Activated naive CD8-positive, alpha-beta T cell treated with anti-CD3 and anti-CD28 coated beads, Interleukin-2, amount 10 ng/mL, durations not matched to agents 7 days and 5 days (primary cell): Measurements from ENCODE around the gene UBTD2. TPM values are rescaled to one million over a fixed set of nuclear protein-coding genes. Genes with fewer than 3 reads are reported as not detected.
"Not testable (repeated sequence)": the region's sequence is repeated elsewhere in the genome, so short reads cannot be mapped to it uniquely, and the experiment has no call there.

Experiments
- ATAC-seq: fragments of 150-1000 bp; cut with Tn5 transposase; one replicate; pipeline ENCODE4 v1.10.0; 2021; ENCODE audit warnings: low read depth, moderate library complexity
- POLR2A ChIA-PET: fragments of 350-600 bp; sonication (Branson Sonifier 250); formaldehyde crosslinking; loops from one replicate; lab custom pipeline; 2021; ENCODE audit warnings: antibody characterized with exemption; lab: Charles Lee
- DNase-seq: peaks from one replicate; pipeline ENCODE4 v3.0.0; 2021
- H3K27ac Mint-ChIP-seq: one replicate; pipeline ENCODE4 v1.8.0; 2022; ENCODE audit warnings: mild to moderate bottlenecking, mixed read lengths
- H3K27me3 Mint-ChIP-seq: one replicate; pipeline ENCODE4 v1.8.0; 2022; ENCODE audit warnings: mild to moderate bottlenecking, moderate library complexity, mixed read lengths
- H3K36me3 Mint-ChIP-seq: one replicate; pipeline ENCODE4 v1.8.0; 2021; ENCODE audit warnings: mild to moderate bottlenecking, mixed read lengths
- H3K4me1 Mint-ChIP-seq: one replicate; pipeline ENCODE4 v1.8.0; 2021; ENCODE audit warnings: mixed read lengths
- H3K4me3 Mint-ChIP-seq: one replicate; pipeline ENCODE4 v1.8.0; 2022; ENCODE audit warnings: mild to moderate bottlenecking, moderate library complexity, mixed read lengths
- H3K9me3 Mint-ChIP-seq: one replicate; pipeline ENCODE4 v1.8.0; 2021; ENCODE audit warnings: mixed read lengths
- total RNA-seq, 2 experiments: library from RNA; stranded (reverse); gene quantifications; one replicate each; pipeline ENCODE4 v1.2.3, GENCODE V29; 2021

The UBTD2 gene
- total RNA-seq, 2 experiments from 2014 or later: 7.2 to 7.6 TPM

DNA sequence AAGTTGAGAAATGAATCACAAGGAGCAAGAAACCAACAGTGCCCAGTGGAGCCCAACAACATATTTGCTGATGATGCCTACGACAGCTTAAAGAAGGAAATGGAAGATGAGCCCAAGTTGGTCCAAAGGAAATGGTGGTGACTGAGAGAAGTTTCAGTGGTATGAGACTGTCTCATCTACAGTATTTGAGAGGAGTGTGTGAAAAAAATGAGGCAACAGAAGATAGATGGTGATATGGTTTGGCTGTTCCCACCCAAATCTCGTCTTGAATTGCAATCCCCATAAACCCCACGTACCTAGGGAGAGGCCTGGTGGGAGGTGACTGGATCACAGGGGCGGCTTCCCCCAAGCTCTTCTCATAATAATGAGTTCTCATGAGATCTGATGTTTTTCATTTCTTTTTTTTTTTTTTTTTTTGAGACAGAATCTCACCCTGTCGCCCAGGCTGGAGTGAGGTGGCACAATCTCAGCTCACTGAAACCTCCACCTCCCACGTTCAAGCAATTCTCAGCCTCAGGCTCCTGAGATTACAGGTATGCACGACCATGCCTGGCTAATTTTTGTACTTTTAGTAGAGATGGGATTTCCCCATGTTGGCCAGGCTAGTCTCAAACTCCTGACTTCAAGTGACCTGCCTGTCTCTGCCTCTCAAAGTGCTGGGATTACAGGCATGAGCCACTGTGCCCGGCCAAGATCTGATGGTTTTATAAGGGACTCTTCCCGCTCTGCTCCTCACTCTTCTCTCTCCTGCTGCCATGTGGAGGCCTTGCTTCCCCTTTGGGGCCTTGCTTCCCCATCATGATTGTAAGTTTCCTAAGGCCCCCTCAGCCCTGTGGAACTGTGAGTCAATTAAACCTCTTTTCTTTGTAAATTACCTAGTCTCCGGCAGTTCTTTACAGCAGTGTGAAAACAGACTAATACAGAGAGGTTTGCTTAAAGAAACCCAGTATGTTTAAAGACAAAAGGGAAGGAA lies 59.4 kb downstream of the UBTD2 start:
- Mint-ChIP-seq H3K4me3 (peak overlapping the region; percentile 32), H3K36me3 (peaks cover 59% of the 10 kb centered on the region), H3K4me1 (peaks cover 20% of the 10 kb centered on the region), H3K27me3 (no peaks in the 10 kb centered on the region), H3K9me3 (peaks cover 11% of the 10 kb centered on the region), H3K27ac (peak overlapping the region; percentile 72)
- ATAC-seq (peak; percentile 88), DNase-seq (no peak)
- POLR2A ChIA-PET: no interaction called here

DNA sequence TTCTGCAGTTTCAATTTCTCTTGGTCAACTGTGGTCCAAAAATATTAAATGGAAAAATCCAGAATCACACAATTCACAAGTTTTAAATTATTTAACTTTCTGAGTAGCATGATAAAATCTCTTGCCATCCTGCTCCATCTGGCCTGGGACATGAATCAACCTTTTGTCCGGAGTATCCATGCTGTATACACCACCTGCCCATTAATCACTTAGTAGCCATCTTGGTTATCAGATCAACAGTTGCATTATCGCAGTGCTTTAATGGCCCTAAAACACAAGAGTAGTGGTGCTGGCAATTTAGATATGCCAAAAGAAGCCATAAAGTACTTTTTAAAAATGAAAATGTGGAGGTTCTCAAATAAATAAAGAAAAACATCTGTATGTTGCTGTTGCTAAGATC lies 64.3 kb downstream of the UBTD2 start:
- ATAC-seq (no peak), DNase-seq (no peak)
- H3K9me3 Mint-ChIP-seq: peaks cover 18% of the 10 kb centered on the region
- POLR2A ChIA-PET: no interaction called here
- H3K4me1 Mint-ChIP-seq: peaks cover 12% of the 10 kb centered on the region
- H3K4me3 Mint-ChIP-seq: no peak overlapping the region
- H3K36me3 Mint-ChIP-seq: peaks cover 63% of the 10 kb centered on the region
- H3K27ac Mint-ChIP-seq: no peak overlapping the region
- H3K27me3 Mint-ChIP-seq: no peaks in the 10 kb centered on the region

DNA sequence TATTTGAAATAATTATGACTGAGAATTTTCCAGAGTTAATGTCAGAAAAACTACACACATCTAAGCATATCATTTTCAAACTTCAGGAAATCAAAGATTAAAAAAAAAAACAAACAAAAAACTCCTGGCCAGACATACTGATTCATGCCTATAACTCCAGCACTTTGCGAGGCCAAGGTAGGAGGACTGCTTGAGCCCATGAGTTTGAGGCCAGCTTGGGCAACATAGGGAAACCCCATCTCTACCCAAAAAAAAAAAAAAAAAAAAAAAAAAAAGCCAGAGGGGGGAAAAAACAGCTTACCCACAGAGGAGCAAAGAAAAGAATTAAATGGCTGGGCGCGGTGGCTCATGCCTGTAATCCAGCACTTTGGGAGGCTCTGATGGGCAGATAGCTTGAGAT lies 67.2 kb downstream of the UBTD2 start:
- Mint-ChIP-seq H3K4me1 (peaks cover 3% of the 10 kb centered on the region), H3K27ac (no peak overlapping the region), H3K4me3 (no peak overlapping the region), H3K27me3 (no peaks in the 10 kb centered on the region), H3K9me3 (peaks cover 15% of the 10 kb centered on the region), H3K36me3 (peaks cover 55% of the 10 kb centered on the region)
- DNase-seq (no peak), ATAC-seq (no peak)
- POLR2A ChIA-PET: interaction anchor here (0.7 kb wide), 1 partner anchor 483 kb away, joined by 4 read pairs; no protein-coding TSS in a partner anchor

DNA sequence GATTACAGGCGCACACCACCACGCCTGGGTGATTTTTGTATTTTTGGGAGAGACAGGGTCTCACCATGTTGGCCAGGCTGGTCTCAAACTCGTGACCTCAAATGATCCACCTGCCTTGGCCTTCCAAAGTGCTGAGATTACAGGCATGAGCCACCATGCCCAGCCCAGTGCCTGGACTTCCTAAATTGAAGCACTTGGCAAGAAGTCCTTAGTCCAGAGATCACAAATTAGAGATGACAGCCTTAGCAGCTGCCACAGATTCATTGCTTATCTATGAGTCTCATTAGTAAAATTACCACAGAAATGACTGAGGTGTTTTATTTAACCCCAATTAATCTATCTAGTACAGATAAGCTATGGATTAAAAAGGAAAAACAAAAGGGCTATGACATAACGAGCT lies 70.4 kb downstream of the UBTD2 start:
- Mint-ChIP-seq H3K36me3 (peaks cover 37% of the 10 kb centered on the region), H3K9me3 (peaks cover 5% of the 10 kb centered on the region), H3K27me3 (no peaks in the 10 kb centered on the region), H3K4me1 (peaks cover 4% of the 10 kb centered on the region), H3K4me3 (no peak overlapping the region), H3K27ac (no peak overlapping the region)
- no peak for DNase-seq
- no peak for ATAC-seq
- POLR2A ChIA-PET: no interaction called here

DNA sequence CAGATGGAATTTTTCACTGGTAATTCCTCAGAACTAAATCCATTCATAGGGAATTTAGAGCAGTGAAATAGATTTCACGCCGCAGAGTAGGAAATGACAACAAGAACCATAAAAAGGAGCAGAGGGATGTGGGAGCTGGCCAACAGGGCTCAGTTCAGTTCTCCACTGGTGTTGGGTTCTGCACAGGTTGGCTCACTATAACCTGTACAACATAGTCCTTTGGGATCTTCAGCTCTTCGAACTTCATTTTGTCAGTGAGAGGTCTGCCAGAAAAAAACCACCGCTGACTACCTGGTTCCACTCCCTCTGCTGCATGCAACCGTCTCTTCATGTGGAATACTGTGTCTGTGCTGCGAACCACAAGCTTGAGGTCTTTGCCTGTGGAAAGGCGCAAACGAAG lies 71.9 kb downstream of the UBTD2 start:
- no peak overlapping the region for H3K4me3 Mint-ChIP-seq
- H3K27me3 Mint-ChIP-seq: no peaks in the 10 kb centered on the region
- H3K4me1 Mint-ChIP-seq: peaks cover 12% of the 10 kb centered on the region
- DNase-seq: no peak
- H3K36me3 Mint-ChIP-seq: peaks cover 35% of the 10 kb centered on the region
- ATAC-seq: no peak
- POLR2A ChIA-PET: no interaction called here
- no peak overlapping the region for H3K27ac Mint-ChIP-seq
- H3K9me3 Mint-ChIP-seq: no peaks in the 10 kb centered on the region

DNA sequence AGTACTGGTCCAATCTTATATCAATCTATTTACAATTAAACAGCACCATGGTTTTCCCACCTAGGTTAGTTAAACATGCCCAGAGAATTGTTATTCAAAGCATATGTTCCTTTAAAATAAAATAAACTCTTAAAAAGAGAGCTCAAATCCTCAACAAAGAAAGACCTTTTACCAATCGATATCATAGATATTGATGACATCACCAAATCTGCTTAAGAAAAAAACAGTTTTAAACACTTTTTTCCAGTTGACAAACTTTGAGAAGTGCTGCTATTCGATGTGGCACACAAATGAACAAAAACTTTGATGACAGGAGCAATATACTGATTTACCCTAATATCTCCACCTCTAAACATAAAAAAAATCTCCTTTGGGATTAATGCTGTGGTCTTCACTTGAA lies 73.8 kb downstream of the UBTD2 start:
- Mint-ChIP-seq H3K36me3 (peaks cover 28% of the 10 kb centered on the region), H3K27me3 (no peaks in the 10 kb centered on the region), H3K9me3 (no peaks in the 10 kb centered on the region), H3K4me3 (no peak overlapping the region), H3K4me1 (peaks cover 10% of the 10 kb centered on the region), H3K27ac (no peak overlapping the region)
- ATAC-seq (no peak), DNase-seq (no peak)
- POLR2A ChIA-PET: no interaction called here

DNA sequence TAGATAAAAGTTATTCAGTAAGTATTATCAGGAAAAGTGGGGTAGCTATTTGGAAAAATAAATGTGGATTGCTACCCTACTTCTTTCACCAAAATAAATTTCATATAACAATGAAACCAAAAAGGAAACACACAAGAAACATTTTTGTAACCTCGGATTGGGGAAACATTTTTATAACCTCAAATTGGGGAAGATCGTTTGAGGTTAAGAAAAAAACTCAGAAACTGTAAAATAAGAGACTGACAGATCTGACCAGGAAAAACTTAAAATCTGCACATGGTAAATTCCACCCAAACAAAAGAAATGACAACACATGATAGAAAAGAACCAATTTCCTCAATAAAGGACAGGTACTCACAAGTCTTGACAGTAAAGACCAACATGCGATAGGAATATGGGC lies 76.1 kb downstream of the UBTD2 start:
- Mint-ChIP-seq H3K4me3 (no peak overlapping the region), H3K36me3 (peaks cover 25% of the 10 kb centered on the region), H3K27ac (no peak overlapping the region), H3K4me1 (peaks cover 10% of the 10 kb centered on the region), H3K9me3 (no peaks in the 10 kb centered on the region), H3K27me3 (no peaks in the 10 kb centered on the region)
- POLR2A ChIA-PET: interaction anchor here (0.6 kb wide), 1 partner anchor 160 kb away, joined by 3 read pairs; no protein-coding TSS in a partner anchor
- ATAC-seq: no peak
- DNase-seq: no peak

DNA sequence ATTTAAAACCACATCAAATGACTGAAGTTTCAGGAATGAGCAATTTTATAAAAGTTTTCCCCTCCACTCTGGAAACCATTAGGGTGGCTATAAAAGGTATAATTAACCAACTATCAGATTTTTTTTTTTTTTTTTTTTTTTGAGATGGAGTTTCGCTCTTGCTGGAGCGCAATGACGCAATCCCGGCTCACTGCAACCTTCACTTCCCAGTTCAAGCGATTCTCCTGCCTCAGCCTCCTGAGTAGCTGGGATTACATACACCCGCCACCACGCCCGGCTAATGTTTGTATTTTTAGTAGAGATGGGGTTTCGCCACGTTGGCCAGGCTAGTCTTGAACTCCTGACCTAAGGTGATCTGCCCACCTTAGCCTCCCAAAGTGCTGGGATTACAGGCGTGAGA lies 77.6 kb downstream of the UBTD2 start:
- H3K36me3 Mint-ChIP-seq: peaks cover 15% of the 10 kb centered on the region
- peaks cover 10% of the 10 kb centered on the region for H3K4me1 Mint-ChIP-seq
- H3K27ac Mint-ChIP-seq, DNase-seq, H3K27me3 Mint-ChIP-seq, ATAC-seq, POLR2A ChIA-PET, H3K4me3 Mint-ChIP-seq, H3K9me3 Mint-ChIP-seq: not testable (repeated sequence)

DNA sequence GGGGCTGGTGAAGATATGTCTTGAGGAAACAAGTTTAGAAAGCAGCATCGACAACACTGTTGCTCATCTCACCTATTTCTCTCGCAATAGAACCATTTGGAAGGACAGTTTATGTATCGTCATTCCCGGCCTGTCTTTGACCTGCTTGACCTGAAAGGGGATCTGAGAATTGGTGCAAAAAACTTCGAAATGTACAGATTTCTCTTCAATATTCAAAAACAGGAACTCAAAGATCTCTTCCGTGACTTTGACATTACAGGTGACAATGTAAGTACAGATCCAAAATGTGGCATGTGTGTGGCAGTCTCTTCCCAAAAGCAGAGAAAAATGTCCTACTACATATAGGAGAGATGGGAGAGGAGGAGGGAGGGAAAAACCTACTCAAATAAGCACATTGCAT lies 83.1 kb downstream of the UBTD2 start:
- H3K4me3 Mint-ChIP-seq: no peak overlapping the region
- no peak overlapping the region for H3K27ac Mint-ChIP-seq
- peaks cover 11% of the 10 kb centered on the region for H3K27me3 Mint-ChIP-seq
- peaks cover 2% of the 10 kb centered on the region for H3K9me3 Mint-ChIP-seq
- POLR2A ChIA-PET: interaction anchor here (0.6 kb wide), 1 partner anchor 114 kb away, joined by 3 read pairs; no protein-coding TSS in a partner anchor
- DNase-seq (no peak), ATAC-seq (no peak)
- peaks cover 2% of the 10 kb centered on the region for H3K4me1 Mint-ChIP-seq
- no peaks in the 10 kb centered on the region for H3K36me3 Mint-ChIP-seq

DNA sequence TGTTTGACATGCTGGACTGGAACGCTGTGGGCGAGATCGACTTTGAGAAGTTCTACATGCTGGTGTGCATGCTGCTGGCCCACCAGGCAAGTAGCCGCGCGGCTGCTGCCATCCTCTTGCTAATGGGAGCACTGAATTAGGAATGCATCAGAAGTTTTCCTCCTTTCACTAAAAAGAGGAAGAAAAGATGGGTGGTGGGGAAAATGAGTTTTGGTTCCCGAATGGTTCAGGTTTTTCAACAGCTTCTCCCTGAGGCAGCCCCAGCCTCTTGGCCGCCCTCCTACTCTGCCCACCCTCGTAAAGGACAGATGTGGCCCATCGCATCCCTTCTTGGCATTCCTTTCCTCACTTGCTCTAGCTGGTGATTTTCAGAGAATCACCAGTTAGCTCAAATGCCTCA lies 84.1 kb downstream of the UBTD2 start:
- no peak for ATAC-seq
- peaks cover 11% of the 10 kb centered on the region for H3K27me3 Mint-ChIP-seq
- no peaks in the 10 kb centered on the region for H3K36me3 Mint-ChIP-seq
- peaks cover 2% of the 10 kb centered on the region for H3K4me1 Mint-ChIP-seq
- peaks cover 2% of the 10 kb centered on the region for H3K9me3 Mint-ChIP-seq
- H3K27ac Mint-ChIP-seq: no peak overlapping the region
- no peak overlapping the region for H3K4me3 Mint-ChIP-seq
- POLR2A ChIA-PET: interaction anchor here (0.5 kb wide), 1 partner anchor 93 kb away, joined by 3 read pairs; no protein-coding TSS in a partner anchor
- no peak for DNase-seq

DNA sequence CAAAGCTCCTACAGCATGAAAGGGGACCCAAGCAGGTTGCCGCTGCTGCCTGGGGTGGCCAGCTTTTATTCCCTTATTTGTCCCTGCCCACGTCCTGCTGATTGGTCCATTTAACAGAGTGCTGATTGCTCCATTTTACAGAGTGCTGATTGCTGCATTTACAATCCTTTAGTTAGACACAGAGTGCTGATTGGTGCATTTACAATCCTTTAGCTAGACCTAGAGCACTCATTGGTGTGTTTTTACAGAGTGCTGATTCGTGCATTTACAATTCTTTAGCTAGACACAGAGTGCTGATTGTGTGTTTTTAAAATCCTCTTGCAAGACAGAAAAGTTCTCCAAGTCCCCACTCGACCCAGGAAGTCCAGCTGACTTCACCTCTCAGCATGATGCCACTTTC lies 85.8 kb downstream of the UBTD2 start:
- H3K9me3 Mint-ChIP-seq, DNase-seq, ATAC-seq, H3K27ac Mint-ChIP-seq, H3K4me1 Mint-ChIP-seq, H3K36me3 Mint-ChIP-seq, POLR2A ChIA-PET, H3K4me3 Mint-ChIP-seq: not testable (repeated sequence)
- H3K27me3 Mint-ChIP-seq: peaks cover 11% of the 10 kb centered on the region

DNA sequence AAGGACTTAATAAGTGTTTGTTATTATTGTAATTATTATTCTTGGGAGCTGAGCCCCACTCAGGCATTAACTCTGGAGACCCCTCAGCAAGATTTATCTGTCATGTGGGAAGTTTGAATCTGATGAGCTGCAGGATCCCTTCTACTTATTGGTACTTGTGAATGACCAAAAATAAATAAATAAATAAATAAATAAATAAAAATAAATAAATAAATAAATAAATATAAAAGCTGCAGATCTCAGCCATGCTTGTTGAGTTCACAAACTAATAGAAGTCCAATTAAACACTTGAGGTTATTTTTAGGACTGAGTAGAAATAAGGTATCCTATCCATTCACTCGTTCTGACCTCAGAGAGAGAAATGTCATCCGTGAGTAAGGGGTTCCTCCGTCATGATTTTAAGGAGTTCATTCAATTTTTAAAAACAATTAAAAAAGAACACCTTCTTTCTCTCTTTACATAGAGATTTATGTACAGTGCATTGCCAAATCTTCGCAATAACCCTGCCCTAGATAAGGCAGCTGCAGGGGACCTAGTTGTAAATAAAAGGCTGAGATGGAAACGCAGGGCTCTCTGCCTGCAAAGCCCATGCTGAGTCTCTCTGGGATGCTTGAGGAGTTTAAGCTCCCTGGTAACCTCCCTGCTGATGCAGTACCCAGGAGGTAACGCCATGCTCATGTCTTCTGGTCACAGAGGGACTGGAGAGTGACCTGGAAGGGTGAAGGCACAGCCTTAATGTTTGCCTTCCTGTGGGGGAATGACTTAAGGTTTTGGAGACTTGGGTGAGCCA lies 88.4 kb downstream of the UBTD2 start:
- Mint-ChIP-seq H3K4me3 (no peak overlapping the region), H3K9me3 (peaks cover 2% of the 10 kb centered on the region), H3K4me1 (peaks cover 2% of the 10 kb centered on the region), H3K36me3 (no peaks in the 10 kb centered on the region), H3K27ac (no peak overlapping the region), H3K27me3 (peaks cover 14% of the 10 kb centered on the region)
- ATAC-seq (no peak), DNase-seq (no peak)
- POLR2A ChIA-PET: no interaction called here

DNA sequence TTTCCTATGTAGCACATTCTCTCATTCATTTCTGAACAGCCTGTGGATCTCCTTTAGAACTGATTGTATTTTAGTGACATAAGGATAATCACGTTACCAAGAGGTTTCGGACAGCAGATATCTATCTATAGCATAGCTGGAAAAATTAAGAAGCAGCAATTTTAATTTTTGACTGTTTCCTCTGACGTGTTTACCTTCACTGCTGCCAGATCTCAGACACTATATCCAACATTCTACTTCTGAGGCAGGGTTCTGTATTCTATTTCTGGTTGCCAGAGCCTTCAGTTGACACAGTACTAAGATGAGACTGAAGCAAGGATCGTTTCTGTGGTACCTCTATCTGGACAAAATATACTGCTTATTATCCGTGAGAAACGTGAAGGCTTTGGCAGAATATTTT lies 89.7 kb downstream of the UBTD2 start, which contains the start of gene EFCAB9:
EFCAB9 (plus strand) TSS at position 301 of the 400 bp plus-strand sequence; CDS start at position 302, 1 bp downstream.
- no peak for DNase-seq
- Mint-ChIP-seq H3K27me3 (peaks cover 18% of the 10 kb centered on the region), H3K27ac (no peak within 1 kb of the TSS), H3K4me3 (no peak within 1 kb of the TSS), H3K9me3 (peaks cover 2% of the 10 kb centered on the region), H3K4me1 (peaks cover 8% of the 10 kb centered on the region), H3K36me3 (no peaks in the 10 kb centered on the region)
- POLR2A ChIA-PET: no interaction called here
- ATAC-seq: no peak
